WI38 (cell line): ENCODE measurements around the gene CDH23.

Experiments used
- H3K4me3 ChIP-seq: 2 replicates; pipeline ENCODE4 v1.5.1; 2011; ENCODE audit warnings: low read depth, mild to moderate bottlenecking, control low read depth, low read length
- CTCF ChIP-seq: IDR thresholded peaks from 2 replicates; pipeline ENCODE4 v1.5.1; 2012; ENCODE audit warnings: low read depth, mild to moderate bottlenecking, control low read depth, low read length

CDH23 gene

GRCh38 chr10:71657604-71658466, 261.1 kb downstream of the CDH23 start:
- no peak for TF ChIP-seq CTCF
- no peak overlapping the region for H3K4me3 ChIP-seq

- no peak overlapping the region for H3K4me3 ChIP-seq
- no peak for TF ChIP-seq CTCF
Observed at GRCh38 chr10:71658467-71658745, 261.7 kb downstream of the CDH23 start.

GRCh38 chr10:71659111-71659634, 262.5 kb downstream of the CDH23 start:
- no peak for TF ChIP-seq CTCF
- H3K4me3 ChIP-seq: no peak overlapping the region

- no peak for TF ChIP-seq CTCF
- no peak overlapping the region for H3K4me3 ChIP-seq
Observed at GRCh38 chr10:71659737-71660136, 263.0 kb downstream of the CDH23 start.

- no peak overlapping the region for H3K4me3 ChIP-seq
- TF ChIP-seq CTCF: no peak
Observed at GRCh38 chr10:71660313-71660712, 263.6 kb downstream of the CDH23 start.

- no peak overlapping the region for H3K4me3 ChIP-seq
- no peak for TF ChIP-seq CTCF
Observed at GRCh38 chr10:71661060-71661622, 264.4 kb downstream of the CDH23 start.

GRCh38 chr10:71661779-71662336, 265.1 kb downstream of the CDH23 start:
- no peak for TF ChIP-seq CTCF
- H3K4me3 ChIP-seq: no peak overlapping the region
